Activated CD4-positive, alpha-beta T cell treated with anti-CD3 and anti-CD28 coated beads, Interleukin-2, amount 10 ng/mL, durations not matched to agents 7 days and 5 days (primary cell): ENCODE results near the gene PRMT1. TPM values are rescaled to one million over a fixed set of nuclear protein-coding genes. Genes with fewer than 3 reads are reported as not detected.
A peak's percentile ranks its signal among the peaks of the same experiment; 100 is the strongest.

Experiments
- CTCF ChIA-PET: fragments of 350-600 bp; sonication (Branson Sonifier 250); formaldehyde crosslinking; loops from one replicate; lab custom pipeline; 2021; ENCODE audit warnings: antibody characterized with exemption; lab: Charles Lee
- POLR2A ChIA-PET: fragments of 350-600 bp; sonication (Branson Sonifier 250); formaldehyde crosslinking; loops from one replicate; lab custom pipeline; 2021; ENCODE audit warnings: antibody characterized with exemption; lab: Charles Lee
- DNase-seq: peaks from one replicate; pipeline ENCODE4 v3.0.0-alpha.2; 2020
- H3K27ac Mint-ChIP-seq: one replicate; pipeline ENCODE4 v1.8.0; 2021; ENCODE audit warnings: mild to moderate bottlenecking, moderate library complexity, mixed read lengths
- H3K27me3 Mint-ChIP-seq: one replicate; pipeline ENCODE4 v1.8.0; 2021; ENCODE audit warnings: mixed read lengths
- H3K36me3 Mint-ChIP-seq: one replicate; pipeline ENCODE4 v1.8.0; 2021; ENCODE audit warnings: low read depth, mixed read lengths
- H3K4me1 Mint-ChIP-seq: one replicate; pipeline ENCODE4 v1.8.0; 2021; ENCODE audit warnings: mixed read lengths
- H3K4me3 Mint-ChIP-seq: one replicate; pipeline ENCODE4 v1.8.0; 2021; ENCODE audit warnings: mild to moderate bottlenecking, moderate library complexity, mixed read lengths
- H3K9me3 Mint-ChIP-seq: one replicate; pipeline ENCODE4 v1.8.0; 2021; ENCODE audit warnings: mixed read lengths
- total RNA-seq, 2 experiments: library from RNA; stranded (reverse); gene quantifications; one replicate each; pipeline ENCODE4 v1.2.3, GENCODE V29; 2021

Gene PRMT1
- total RNA-seq, 2 experiments from 2014 or later, result 125 to 130 TPM

DNA sequence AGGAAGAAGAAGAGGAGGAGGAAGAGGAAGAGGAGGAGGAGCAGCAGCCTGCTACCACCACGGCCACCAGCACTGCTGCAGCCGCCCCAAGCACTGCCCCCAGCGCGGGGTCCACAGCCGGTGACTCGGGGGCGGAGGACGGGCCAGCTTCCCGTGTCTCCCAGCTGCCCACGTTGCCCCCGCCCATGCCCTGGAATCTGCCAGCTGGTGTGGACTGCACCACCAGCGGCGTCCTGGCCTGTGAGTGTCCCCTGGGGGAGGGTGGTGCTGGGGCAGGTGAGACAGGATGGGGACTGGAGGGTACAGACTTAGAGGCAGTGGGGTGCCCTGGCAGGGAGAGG lies 23.6 kb upstream of the PRMT1 start:
- no peak for DNase-seq
- Mint-ChIP-seq H3K4me3 (no peak overlapping the region), H3K4me1 (no peaks in the 10 kb centered on the region), H3K27me3 (no peaks in the 10 kb centered on the region), H3K27ac (no peak overlapping the region), H3K9me3 (no peaks in the 10 kb centered on the region), H3K36me3 (peaks cover 23% of the 10 kb centered on the region)
- ChIA-PET POLR2A (no interaction called here), CTCF (interaction anchor here (0.6 kb wide), 1 partner anchor 132 kb away, joined by 3 read pairs; no protein-coding TSS in a partner anchor)

GRCh38 chr19:49654581-49654980 lies 22.5 kb upstream of the PRMT1 start:
- Mint-ChIP-seq H3K27me3 (no peaks in the 10 kb centered on the region), H3K27ac (no peak overlapping the region), H3K36me3 (peaks cover 29% of the 10 kb centered on the region), H3K4me1 (no peaks in the 10 kb centered on the region), H3K9me3 (no peaks in the 10 kb centered on the region), H3K4me3 (no peak overlapping the region)
- ChIA-PET POLR2A (no interaction called here), CTCF (interaction anchor here (2.7 kb wide), 1 partner anchor 12 kb away, joined by 11 read pairs; the partner anchor contains the start of gene SCAF1)
- no peak for DNase-seq

DNA sequence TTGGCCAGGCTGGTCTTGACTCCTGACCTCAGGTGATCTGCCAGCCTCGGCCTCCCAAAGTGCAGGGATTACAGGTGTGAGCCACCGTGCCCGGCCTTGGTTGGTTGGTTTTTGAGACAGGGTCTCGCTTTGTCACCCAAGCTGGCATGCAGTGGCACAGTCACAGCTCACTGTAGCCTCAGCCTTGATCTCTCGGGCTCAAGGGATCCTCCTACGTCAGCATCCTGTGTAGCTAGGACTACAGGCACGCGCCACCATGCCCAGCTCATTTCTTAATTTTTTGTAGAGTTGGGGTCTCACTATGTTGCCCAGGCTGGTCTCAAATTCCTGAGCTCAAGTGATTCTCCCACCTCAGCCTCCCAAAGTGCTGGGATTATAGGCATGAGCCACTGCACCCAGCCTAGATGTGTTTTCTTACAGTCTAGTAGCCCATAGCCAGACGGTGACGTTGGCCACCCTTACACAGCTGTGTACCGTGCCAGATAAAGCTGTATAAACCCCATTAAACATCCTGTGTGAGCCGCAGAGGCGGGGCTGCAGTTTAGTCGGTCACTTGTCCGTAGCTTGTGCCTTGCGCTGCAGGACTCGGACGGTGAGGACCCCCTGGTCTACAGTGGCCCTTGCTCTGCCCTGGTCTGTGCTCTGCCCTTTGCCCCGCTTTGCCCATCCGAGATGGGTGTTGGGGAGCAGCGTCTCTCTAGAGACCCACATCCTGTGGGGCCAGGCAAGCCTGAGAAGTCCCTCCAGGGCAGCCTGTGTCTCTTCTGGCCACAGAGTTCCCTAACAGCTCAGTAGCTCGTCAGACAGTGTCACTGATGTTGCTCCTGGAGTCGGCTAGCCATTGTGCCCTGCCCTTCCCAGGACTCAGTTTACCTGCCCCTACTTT lies 21.3 kb upstream of the PRMT1 start:
- no peak for DNase-seq
- CTCF ChIA-PET, result interaction anchor here (0.6 to 2.7 kb wide), 7 partner anchors 7 to 248 kb away, joined by 3 to 11 read pairs (median 3); partner anchors contain the start of genes NOSIP, PRMT1, RRAS and SCAF1
- Mint-ChIP-seq H3K27me3 (no peaks in the 10 kb centered on the region), H3K4me1 (peaks cover 2% of the 10 kb centered on the region), H3K9me3 (no peaks in the 10 kb centered on the region), H3K36me3 (peaks cover 31% of the 10 kb centered on the region), H3K27ac (no peak overlapping the region), H3K4me3 (no peak overlapping the region)
- POLR2A ChIA-PET, result interaction anchor here (0.6 to 0.8 kb wide), 2 partner anchors 37 to 252 kb away, joined by 3 to 4 read pairs; no protein-coding TSS in a partner anchor

DNA sequence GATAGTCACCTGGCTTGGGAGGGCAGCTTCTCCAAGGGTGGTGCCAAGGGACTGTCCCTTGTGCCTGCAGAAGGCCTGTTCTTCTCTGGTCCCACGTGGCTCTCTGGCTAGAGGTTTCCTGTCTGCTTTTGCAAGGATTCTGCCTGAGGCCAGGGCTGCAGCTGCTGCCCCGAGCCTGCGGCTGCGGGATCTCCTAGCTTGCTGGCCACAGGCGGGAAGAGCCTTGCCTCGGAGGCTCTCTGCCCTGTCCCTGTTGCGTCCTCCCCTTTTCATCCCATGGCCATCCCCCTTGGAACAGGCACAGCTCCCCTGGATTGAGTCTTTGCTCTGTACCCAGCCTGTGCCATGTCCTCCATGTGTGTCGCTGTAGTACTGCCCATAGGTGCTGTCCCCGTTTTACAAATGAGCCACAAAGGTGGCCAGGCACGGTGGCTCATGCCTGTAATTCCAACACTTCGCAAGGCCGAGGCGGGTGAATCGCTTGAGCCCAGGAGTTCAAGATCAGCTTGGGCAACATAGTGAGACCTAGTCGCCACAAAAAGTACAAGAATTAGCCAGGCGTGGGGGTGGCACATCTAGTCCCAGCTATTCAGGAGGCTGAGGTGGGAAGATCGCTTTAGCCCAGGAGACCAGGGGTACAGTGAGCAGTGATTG lies 20.5 kb upstream of the PRMT1 start:
- H3K4me3 Mint-ChIP-seq, result no peak overlapping the region
- peaks cover 34% of the 10 kb centered on the region for H3K36me3 Mint-ChIP-seq
- no peak for DNase-seq
- ChIA-PET POLR2A (no interaction called here), CTCF (interaction anchor here (0.8 to 2.7 kb wide), 4 partner anchors 8 to 77 kb away, joined by 3 to 11 read pairs (median 3); partner anchors contain the start of genes NOSIP, PRMT1 and SCAF1)
- H3K27me3 Mint-ChIP-seq, result no peaks in the 10 kb centered on the region
- no peak overlapping the region for H3K27ac Mint-ChIP-seq
- H3K4me1 Mint-ChIP-seq, result peaks cover 2% of the 10 kb centered on the region
- H3K9me3 Mint-ChIP-seq, result no peaks in the 10 kb centered on the region

DNA sequence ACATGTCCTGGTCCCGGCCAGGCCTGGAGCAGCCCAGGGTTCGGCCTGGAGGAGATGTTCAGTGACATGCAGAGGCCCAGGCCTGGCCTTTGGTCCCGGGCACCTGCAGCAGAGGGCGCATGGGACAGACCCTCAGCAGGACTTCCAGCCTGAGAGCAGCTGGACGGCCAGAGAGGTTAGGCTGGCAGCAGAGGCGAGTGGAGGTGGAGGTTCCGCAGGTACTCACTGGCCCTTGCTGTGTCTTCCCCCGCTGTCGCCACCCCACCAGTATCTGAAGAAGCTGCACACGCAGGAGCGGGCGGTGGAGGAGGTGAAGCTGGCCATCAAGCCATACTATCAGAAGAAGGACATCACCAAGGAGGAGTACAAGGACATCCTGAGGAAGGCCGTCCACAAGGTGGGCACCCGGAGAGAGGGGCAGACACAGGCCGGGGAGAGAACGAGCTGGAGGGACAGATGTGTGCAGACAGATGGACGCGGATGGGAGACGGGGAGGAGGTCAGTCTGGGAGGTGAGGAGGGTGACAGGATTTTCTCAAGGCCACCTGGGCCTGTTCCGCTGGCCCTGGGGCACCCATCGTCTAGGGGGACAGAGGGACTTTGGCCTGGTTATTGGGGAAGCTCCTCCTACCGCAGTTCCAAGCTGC lies 19.5 kb upstream of the PRMT1 start:
- H3K36me3 Mint-ChIP-seq, result peaks cover 36% of the 10 kb centered on the region
- DNase-seq, result no peak
- H3K27ac Mint-ChIP-seq, result peak overlapping the region; percentile 46
- POLR2A ChIA-PET, result no interaction called here
- H3K4me1 Mint-ChIP-seq, result peaks cover 4% of the 10 kb centered on the region
- no peaks in the 10 kb centered on the region for H3K9me3 Mint-ChIP-seq
- H3K4me3 Mint-ChIP-seq, result no peak overlapping the region
- H3K27me3 Mint-ChIP-seq, result no peaks in the 10 kb centered on the region
- CTCF ChIA-PET, result interaction anchor here (0.5 to 1.5 kb wide), 2 partner anchors 21 to 750 kb away, joined by 3 to 4 read pairs; no protein-coding TSS in a partner anchor

DNA sequence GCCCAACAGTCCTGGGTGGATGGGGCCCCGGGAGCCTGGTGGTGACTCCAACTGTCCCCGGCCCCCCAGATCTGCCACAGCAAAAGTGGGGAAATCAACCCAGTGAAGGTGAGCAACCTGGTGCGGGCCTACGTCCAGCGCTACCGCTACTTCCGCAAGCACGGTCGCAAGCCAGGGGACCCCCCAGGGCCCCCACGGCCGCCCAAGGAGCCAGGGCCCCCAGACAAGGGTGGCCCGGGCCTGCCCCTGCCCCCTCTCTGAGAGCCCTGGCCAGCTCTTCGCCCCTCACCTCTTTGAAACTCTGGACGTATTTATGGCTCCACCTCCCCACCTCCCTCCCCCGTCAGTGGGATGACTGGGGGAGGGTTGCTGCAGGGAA lies 18.9 kb upstream of the PRMT1 start:
- H3K27ac Mint-ChIP-seq, result no peak overlapping the region
- H3K4me1 Mint-ChIP-seq, result peaks cover 10% of the 10 kb centered on the region
- ChIA-PET POLR2A (no interaction called here), CTCF (interaction anchor here (0.5 to 1.5 kb wide), 3 partner anchors 20 to 749 kb away, joined by 3 to 4 read pairs (median 3); no protein-coding TSS in a partner anchor)
- H3K36me3 Mint-ChIP-seq, result peaks cover 37% of the 10 kb centered on the region
- H3K27me3 Mint-ChIP-seq, result no peaks in the 10 kb centered on the region
- H3K4me3 Mint-ChIP-seq, result no peak overlapping the region
- no peaks in the 10 kb centered on the region for H3K9me3 Mint-ChIP-seq
- DNase-seq, result no peak

DNA sequence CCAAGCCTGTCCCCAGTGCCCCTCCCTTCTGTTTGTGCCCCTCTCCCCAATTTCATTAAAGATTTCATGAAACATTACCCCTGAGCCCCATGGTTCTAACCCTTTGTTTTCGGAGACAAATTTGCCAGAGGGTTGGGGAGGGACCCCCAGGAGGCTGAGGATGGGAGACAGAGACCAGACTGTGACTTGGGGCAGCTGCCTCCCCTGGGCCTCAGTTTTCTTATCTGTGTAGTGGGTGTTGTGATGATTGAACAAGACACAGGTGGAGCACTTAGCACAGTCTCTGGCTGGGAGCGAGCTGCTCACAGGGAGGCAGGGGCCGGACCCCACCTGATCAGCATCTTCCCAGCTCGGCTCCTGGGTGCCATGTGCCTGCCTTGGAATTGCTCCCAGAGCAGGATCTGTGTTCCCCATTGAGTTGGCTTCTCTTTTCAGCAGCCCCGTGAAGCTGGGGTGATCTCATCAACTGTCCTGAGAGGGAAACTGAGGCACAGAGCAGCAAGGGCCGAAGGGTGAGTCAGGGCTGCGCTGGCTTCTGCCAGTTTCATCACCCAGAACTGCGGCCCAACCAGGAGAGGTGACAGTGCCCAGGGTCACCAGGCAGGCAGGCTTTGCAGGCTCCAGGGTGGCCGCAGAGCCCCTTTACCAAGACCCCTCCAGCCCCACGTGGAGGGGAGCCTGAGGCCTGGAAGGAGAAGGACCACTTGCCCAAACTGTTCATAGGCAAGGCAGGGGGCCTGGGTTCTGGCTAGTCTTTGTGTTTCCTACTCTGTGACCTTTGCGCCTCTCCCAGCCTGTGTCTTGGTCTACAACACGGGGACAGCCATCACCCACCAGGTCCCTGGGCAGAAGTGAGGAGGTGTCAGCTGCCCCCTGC lies 18.3 kb upstream of the PRMT1 start:
- ChIA-PET POLR2A (no interaction called here), CTCF (interaction anchor here (0.6 to 1.5 kb wide), 4 partner anchors 10 to 96 kb away, joined by 3 to 4 read pairs (median 4); partner anchors contain the start of gene RRAS)
- H3K4me3 Mint-ChIP-seq, result no peak overlapping the region
- H3K36me3 Mint-ChIP-seq, result peaks cover 38% of the 10 kb centered on the region
- peaks cover 16% of the 10 kb centered on the region for H3K4me1 Mint-ChIP-seq
- no peaks in the 10 kb centered on the region for H3K9me3 Mint-ChIP-seq
- H3K27ac Mint-ChIP-seq, result no peak overlapping the region
- no peak for DNase-seq
- H3K27me3 Mint-ChIP-seq, result no peaks in the 10 kb centered on the region

- no peak overlapping the region for H3K4me3 Mint-ChIP-seq
- H3K27me3 Mint-ChIP-seq, result no peaks in the 10 kb centered on the region
- peak overlapping the region; percentile 46 for H3K27ac Mint-ChIP-seq
- H3K36me3 Mint-ChIP-seq, result peaks cover 41% of the 10 kb centered on the region
- POLR2A ChIA-PET, result no interaction called here
- H3K4me1 Mint-ChIP-seq, result peaks cover 21% of the 10 kb centered on the region
- no peak for DNase-seq
- CTCF ChIA-PET, result no interaction called here
- no peaks in the 10 kb centered on the region for H3K9me3 Mint-ChIP-seq
Observed at GRCh38 chr19:49660338-49660961, 16.6 kb upstream of the PRMT1 start.

DNA sequence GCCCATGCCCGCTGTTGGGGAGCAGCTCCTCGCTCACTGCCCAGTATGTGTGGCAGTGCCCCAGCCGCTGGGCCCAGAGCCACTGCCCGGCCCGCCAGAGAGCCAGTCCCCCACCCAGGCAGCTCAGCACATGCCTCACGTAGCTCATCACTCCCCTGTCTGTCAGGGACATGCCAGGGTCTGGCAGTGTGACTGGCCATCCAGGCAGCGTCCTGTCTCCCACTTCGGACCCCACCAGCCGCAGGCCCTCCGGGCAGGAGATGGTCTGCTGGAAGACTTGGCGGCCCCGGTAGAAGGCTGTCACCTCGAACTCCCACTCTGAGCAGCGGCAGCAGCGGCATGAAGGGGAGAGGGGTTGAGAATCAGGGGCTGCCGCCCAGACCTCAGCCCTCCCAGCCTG lies 15.1 kb upstream of the PRMT1 start:
- no peaks in the 10 kb centered on the region for H3K27me3 Mint-ChIP-seq
- no peak overlapping the region for H3K27ac Mint-ChIP-seq
- peaks cover 32% of the 10 kb centered on the region for H3K4me1 Mint-ChIP-seq
- no peak overlapping the region for H3K4me3 Mint-ChIP-seq
- ChIA-PET POLR2A (interaction anchor here (1.0 kb wide), 1 partner anchor 166 kb away, joined by 3 read pairs; no protein-coding TSS in a partner anchor), CTCF (interaction anchor here (1.0 kb wide), 2 partner anchors 17 to 22 kb away, joined by 3 read pairs; no protein-coding TSS in a partner anchor)
- DNase-seq, result no peak
- H3K36me3 Mint-ChIP-seq, result peaks cover 33% of the 10 kb centered on the region
- H3K9me3 Mint-ChIP-seq, result no peaks in the 10 kb centered on the region

DNA sequence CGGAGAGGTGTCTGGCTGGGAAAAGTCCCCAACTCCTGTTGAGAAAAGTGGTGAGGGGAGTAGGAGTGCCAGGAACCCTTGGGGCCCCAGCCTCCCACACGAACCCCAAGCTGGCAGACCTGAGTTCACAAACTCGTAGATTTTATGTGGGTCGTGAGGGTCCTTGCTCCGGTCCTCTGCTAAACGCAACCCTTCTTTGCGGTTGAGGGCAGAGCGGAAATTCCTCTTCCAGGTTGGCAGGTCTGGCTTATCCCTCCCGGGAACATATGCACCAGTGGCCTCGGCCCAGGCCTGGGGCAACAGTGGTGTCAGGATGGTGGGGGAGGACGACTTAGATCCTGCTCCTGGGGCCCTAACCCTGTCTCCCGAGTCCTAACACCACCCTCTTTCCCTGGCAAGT lies 13.8 kb upstream of the PRMT1 start:
- Mint-ChIP-seq H3K4me3 (peak overlapping the region; percentile 99), H3K36me3 (peaks cover 27% of the 10 kb centered on the region), H3K27me3 (no peaks in the 10 kb centered on the region), H3K9me3 (no peaks in the 10 kb centered on the region), H3K4me1 (peaks cover 39% of the 10 kb centered on the region), H3K27ac (peak overlapping the region; percentile 97)
- ChIA-PET CTCF (interaction anchor here (1.2 to 1.3 kb wide), 2 partner anchors 12 to 15 kb away, joined by 4 to 5 read pairs; no protein-coding TSS in a partner anchor), POLR2A (interaction anchor here (0.7 kb wide), 2 partner anchors 33 to 1269 kb away, joined by 3 to 8 read pairs; no protein-coding TSS in a partner anchor)
- no peak for DNase-seq
